Neuronal stem cell (in vitro differentiated cells): ENCODE results near the gene AKAP17A.
A peak's percentile ranks its signal among the peaks of the same experiment; 100 is the strongest.

Experiments
- DNase-seq: peaks from one replicate; pipeline ENCODE4 v3.0.0-alpha.2; 2013; ENCODE audit warnings: low spot score
- H2AFZ ChIP-seq: one replicate; pipeline ENCODE4 v1.6.1; 2013; ENCODE audit warnings: mild to moderate bottlenecking, low read length, inconsistent platforms
- H2AK5ac ChIP-seq: 2 replicates; pipeline ENCODE4 v1.6.1; 2013; ENCODE audit warnings: low read depth, mild to moderate bottlenecking, inconsistent platforms, low read length, moderate library complexity, mixed read lengths
- H2BK120ac ChIP-seq: 2 replicates; pipeline ENCODE4 v1.6.1; 2013; ENCODE audit warnings: low read depth, mild to moderate bottlenecking, inconsistent platforms, low read length, moderate library complexity, mixed read lengths
- H2BK12ac ChIP-seq: one replicate; pipeline ENCODE4 v1.6.1; 2013; ENCODE audit warnings: low read length, inconsistent platforms
- H2BK15ac ChIP-seq: 2 replicates; pipeline ENCODE4 v1.6.1; 2013; ENCODE audit warnings: mild to moderate bottlenecking, low read length, inconsistent platforms, mixed read lengths
- H2BK5ac ChIP-seq: one replicate; pipeline ENCODE4 v1.6.1; 2013; ENCODE audit warnings: inconsistent platforms, mild to moderate bottlenecking, low read length, moderate library complexity
- H3K14ac ChIP-seq: one replicate; pipeline ENCODE4 v1.6.1; 2013; ENCODE audit warnings: low read length, inconsistent platforms
- H3K18ac ChIP-seq: 2 replicates; pipeline ENCODE4 v1.6.1; 2013; ENCODE audit warnings: low read length, inconsistent platforms
- H3K23ac ChIP-seq: 2 replicates; pipeline ENCODE4 v1.6.1; 2013; ENCODE audit warnings: low read depth, mild to moderate bottlenecking, mixed read lengths, low read length, inconsistent platforms; ENCODE audit not compliant: poor library complexity
- H3K27ac ChIP-seq: replicated peaks from 3 replicates; pipeline ENCODE4 v1.5.1; 2013; ENCODE audit warnings: low read length, inconsistent platforms
- H3K27me3 ChIP-seq, 3 experiments: 2 replicates each; pipeline ENCODE4 v1.6.1; 2013; ENCODE audit warnings: low read length in 3 of 3, mild to moderate bottlenecking in 2 of 3, inconsistent platforms in 1 of 3, low read depth in 1 of 3, mixed read lengths in 1 of 3, moderate library complexity in 1 of 3; ENCODE audit not compliant: control insufficient read depth in 3 of 3, insufficient read depth in 3 of 3
- H3K36me3 ChIP-seq, 2 donors: replicated peaks in 1 of 2; 2 replicates each; pipeline ENCODE4 v1.6.1; 2013; ENCODE audit warnings: low read length in 2 of 2; ENCODE audit not compliant: control insufficient read depth in 2 of 2, insufficient read depth in 2 of 2
- H3K4ac ChIP-seq: 2 replicates; pipeline ENCODE4 v1.6.1; 2013; ENCODE audit warnings: inconsistent platforms, mild to moderate bottlenecking, low read length, moderate library complexity
- H3K4me1 ChIP-seq, 2 donors: 1 replicate in 1 of 2; 2 replicates in 1 of 2; pipeline ENCODE4 v1.6.1; 2013; ENCODE audit warnings: low read length in 2 of 2, low read depth in 1 of 2; ENCODE audit not compliant: control insufficient read depth in 2 of 2, insufficient read depth in 1 of 2
- H3K4me2 ChIP-seq: one replicate; pipeline ENCODE4 v1.6.1; 2013; ENCODE audit warnings: mild to moderate bottlenecking, low read length, inconsistent platforms; ENCODE audit not compliant: insufficient read depth, poor library complexity, severe bottlenecking
- H3K4me3 ChIP-seq, 2 donors: 2 replicates each; pipeline ENCODE4 v1.5.1; 2013; ENCODE audit warnings: low read length in 2 of 2, mild to moderate bottlenecking in 2 of 2, inconsistent platforms in 1 of 2, moderate library complexity in 1 of 2
- H3K79me1 ChIP-seq: one replicate; pipeline ENCODE4 v1.6.1; 2013; ENCODE audit warnings: low read depth, mild to moderate bottlenecking, inconsistent platforms, low read length, moderate library complexity
- H3K9ac ChIP-seq: one replicate; pipeline ENCODE4 v1.6.1; 2013; ENCODE audit warnings: mild to moderate bottlenecking, low read depth, low read length, inconsistent platforms; ENCODE audit not compliant: poor library complexity
- H3K9me3 ChIP-seq, 2 donors: replicated peaks in 1 of 2; 2 replicates each; pipeline versions ENCODE3 to v1.6.1; 2013; ENCODE audit warnings: low read length in 2 of 2, mild to moderate bottlenecking in 2 of 2, inconsistent platforms in 1 of 2, low read depth in 1 of 2, mixed read lengths in 1 of 2, moderate library complexity in 1 of 2; ENCODE audit not compliant: control insufficient read depth in 2 of 2, insufficient read depth in 1 of 2
- H4K8ac ChIP-seq: one replicate; pipeline ENCODE4 v1.6.1; 2013; ENCODE audit warnings: low read depth, mild to moderate bottlenecking, inconsistent platforms, low read length, moderate library complexity
- H4K91ac ChIP-seq: one replicate; pipeline ENCODE4 v1.6.1; 2013; ENCODE audit warnings: low read length, low read depth, mild to moderate bottlenecking, inconsistent platforms; ENCODE audit not compliant: poor library complexity
- WGBS, 2 donors: extraction: QIAGEN DNeasy Blood & Tissue Kit; methylation state at CpG; one replicate each; pipeline ENCODE4 v1.1.7; 2013; ENCODE audit warnings: missing lambda C conversion rate in 2 of 2, mixed read lengths in 1 of 2; ENCODE audit not compliant: insufficient read length in 2 of 2, insufficient replicate concordance in 1 of 2; ENCODE audit errors: extremely low coverage in 2 of 2; 5-methylcytosine and 5-hydroxymethylcytosine counted together

AKAP17A gene

DNA sequence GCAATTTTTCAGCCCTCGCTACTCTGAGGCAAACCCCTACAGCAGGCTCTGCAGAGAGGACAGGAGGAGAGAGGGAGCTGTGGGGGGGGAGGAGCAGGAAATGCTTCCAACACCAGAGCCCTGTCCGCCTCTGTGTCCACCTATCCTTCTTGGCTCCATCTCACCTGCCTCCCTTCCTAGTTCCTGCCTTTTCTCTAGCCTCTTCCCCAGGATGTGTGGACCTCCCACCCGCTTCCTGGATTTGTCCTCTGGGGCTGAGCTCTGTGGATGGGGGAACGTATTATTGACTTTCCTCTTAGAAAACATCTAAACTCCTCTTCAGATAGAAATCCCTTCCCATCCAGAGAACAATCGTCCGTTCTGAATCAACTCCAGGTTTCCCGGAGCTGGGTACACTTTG is 37.8 kb downstream of the AKAP17A start:
- Histone ChIP-seq H3K23ac (no peak overlapping the region), H3K4ac (no peak overlapping the region), H3K4me3 (no peak overlapping the region), H3K9me3 (no peaks in the 10 kb centered on the region), H2BK120ac (no peak overlapping the region), H3K9ac (no peak overlapping the region), H3K4me1 (no peaks in the 10 kb centered on the region), H3K36me3 (no peaks in the 10 kb centered on the region), H3K27me3 (no peaks in the 10 kb centered on the region), H2BK5ac (no peak overlapping the region), H4K8ac (no peak overlapping the region), H3K14ac (no peak overlapping the region), H2BK12ac (no peak overlapping the region), H3K27ac (no peak overlapping the region), H3K4me2 (no peak overlapping the region), H4K91ac (no peak overlapping the region), H2AFZ (no peak overlapping the region), H3K18ac (no peak overlapping the region), H2BK15ac (no peak overlapping the region), H2AK5ac (no peak overlapping the region), H3K79me1 (no peaks in the 10 kb centered on the region)
- no CpG with 5 or more reads among the region's 7 CpGs for WGBS, 2 donors
- DNase-seq: no peak

DNA sequence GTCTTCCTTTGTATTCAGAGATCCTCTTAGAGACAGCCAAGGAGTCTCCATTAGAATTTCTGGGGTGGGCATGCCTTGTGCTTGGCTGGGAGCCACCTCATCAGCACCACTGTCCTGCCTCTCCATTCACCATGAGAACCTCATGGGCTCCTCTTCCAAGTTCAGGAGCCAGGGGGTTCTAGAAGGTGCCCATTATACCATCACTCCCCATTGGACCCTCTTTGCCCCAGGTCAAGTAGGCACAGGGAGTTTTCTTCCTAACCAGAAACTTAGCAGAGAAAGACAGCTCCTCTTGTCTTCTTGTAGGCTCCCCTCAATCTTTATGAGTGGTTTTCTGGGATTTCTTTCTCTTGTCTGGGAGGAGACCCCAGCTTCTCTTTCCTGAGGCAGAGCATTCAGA is 54.6 kb downstream of the AKAP17A start:
- Histone ChIP-seq H3K27ac (no peak overlapping the region), H4K91ac (no peak overlapping the region), H2BK120ac (no peak overlapping the region), H3K9me3 (peaks cover 8 to 16% of the 10 kb centered on the region in 2 donors), H3K4ac (no peak overlapping the region), H3K36me3 (no peaks in the 10 kb centered on the region), H3K23ac (no peak overlapping the region), H3K4me2 (no peak overlapping the region), H3K18ac (no peak overlapping the region), H3K9ac (peak overlapping the region; percentile 60), H4K8ac (no peak overlapping the region), H2BK5ac (no peak overlapping the region), H2AK5ac (no peak overlapping the region), H3K4me3 (no peak overlapping the region), H2BK15ac (no peak overlapping the region), H2AFZ (no peak overlapping the region), H3K4me1 (peaks cover 2 to 4% of the 10 kb centered on the region in 2 donors), H2BK12ac (no peak overlapping the region), H3K27me3 (peaks cover 0 to 2% (median 0%) of the 10 kb centered on the region in 3 experiments), H3K14ac (no peak overlapping the region), H3K79me1 (no peaks in the 10 kb centered on the region)
- no peak for DNase-seq

DNA sequence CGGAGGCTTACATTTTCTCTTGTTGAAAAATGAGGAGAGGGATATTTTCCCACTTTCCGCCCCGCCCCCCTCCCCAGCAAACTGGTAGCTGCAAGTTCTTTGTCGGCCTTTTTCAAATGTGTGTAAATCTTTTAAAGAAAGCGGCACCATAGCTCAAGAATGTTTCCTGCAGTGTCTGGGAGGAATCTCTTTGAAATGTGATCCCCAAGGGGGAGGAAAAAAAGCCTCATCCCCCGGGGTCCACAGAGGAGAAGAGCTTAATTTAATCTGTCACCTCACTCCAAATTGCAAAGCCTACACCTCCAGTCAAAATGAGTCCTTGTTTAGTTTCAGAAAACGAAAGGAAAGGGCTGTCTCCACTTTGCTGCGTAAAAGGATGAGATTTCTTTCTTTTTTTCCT is 58.2 kb downstream of the AKAP17A start:
- Histone ChIP-seq H3K4me3 (no peak overlapping the region), H3K18ac (no peak overlapping the region), H2AK5ac (no peak overlapping the region), H2AFZ (peak overlapping the region; percentile 80), H3K23ac (no peak overlapping the region), H4K91ac (no peak overlapping the region), H3K27ac (no peak overlapping the region), H3K36me3 (no peaks in the 10 kb centered on the region), H3K4ac (no peak overlapping the region), H2BK5ac (no peak overlapping the region), H2BK120ac (no peak overlapping the region), H2BK12ac (no peak overlapping the region), H3K4me2 (peak overlapping the region; percentile 18), H3K79me1 (no peaks in the 10 kb centered on the region), H2BK15ac (no peak overlapping the region), H3K9ac (no peak overlapping the region), H3K9me3 (peaks cover 7% of the 10 kb centered on the region in 2 donors), H3K4me1 (peaks cover 2 to 4% of the 10 kb centered on the region in 2 donors), H3K27me3 (peaks cover 0 to 2% (median 0%) of the 10 kb centered on the region in 3 experiments), H4K8ac (no peak overlapping the region), H3K14ac (no peak overlapping the region)
- peak; percentile 63 for DNase-seq
- no CpG with 5 or more reads among the region's 8 CpGs for WGBS, 2 donors
